Activated CD8-positive, alpha-beta T cell treated with anti-CD3 and anti-CD28 coated beads, Interleukin-2, amount 10 ng/mL, durations not matched to agents 7 days and 5 days (primary cell): ENCODE data around the gene DUSP5. TPM values are rescaled to one million over a fixed set of nuclear protein-coding genes. Genes with fewer than 3 reads are reported as not detected.

ENCODE experiments used
- ATAC-seq: fragments of 150-1000 bp; cut with Tn5 transposase; one replicate; pipeline ENCODE4 v1.10.0; 2021; ENCODE audit warnings: moderate library complexity
- CTCF ChIA-PET: fragments of 350-600 bp; sonication (Branson Sonifier 250); formaldehyde crosslinking; loops from one replicate; lab custom pipeline; 2021; ENCODE audit warnings: antibody characterized with exemption; lab: Charles Lee
- POLR2A ChIA-PET: fragments of 350-600 bp; sonication (Branson Sonifier 250); formaldehyde crosslinking; loops from one replicate; lab custom pipeline; 2021; ENCODE audit warnings: antibody characterized with exemption; lab: Charles Lee
- DNase-seq: peaks from one replicate; pipeline ENCODE4 v3.0.0-alpha.2; 2020
- H3K27ac Mint-ChIP-seq: one replicate; pipeline ENCODE4 v1.8.0; 2021; ENCODE audit warnings: mild to moderate bottlenecking, mixed read lengths
- H3K27me3 Mint-ChIP-seq: one replicate; pipeline ENCODE4 v1.8.0; 2021; ENCODE audit warnings: low read depth, mixed read lengths
- H3K36me3 Mint-ChIP-seq: one replicate; pipeline ENCODE4 v1.8.0; 2021; ENCODE audit warnings: low read depth, mixed read lengths
- H3K4me1 Mint-ChIP-seq: one replicate; pipeline ENCODE4 v1.8.0; 2021; ENCODE audit warnings: low read depth, mixed read lengths
- H3K4me3 Mint-ChIP-seq: one replicate; pipeline ENCODE4 v1.8.0; 2021; ENCODE audit warnings: mild to moderate bottlenecking, mixed read lengths
- H3K9me3 Mint-ChIP-seq: one replicate; pipeline ENCODE4 v1.8.0; 2022; ENCODE audit warnings: mixed read lengths; ENCODE audit not compliant: insufficient read depth
- total RNA-seq, 2 experiments: library from RNA; stranded (reverse); gene quantifications; one replicate each; pipeline ENCODE4 v1.2.3, GENCODE V29; 2021

DUSP5 gene
- total RNA-seq, 2 experiments from 2014 or later: 26.8 to 27.8 TPM

- no peaks in the 10 kb centered on the region for H3K9me3 Mint-ChIP-seq
- CTCF ChIA-PET: interaction anchor here (0.5 to 7.3 kb wide), 12 partner anchors 10 to 353 kb away, joined by 3 to 94 read pairs (median 5); partner anchors contain the start of genes DUSP5 and SMNDC1
- no peak overlapping the region for H3K4me3 Mint-ChIP-seq
- ATAC-seq (no peak), DNase-seq (peak; percentile 3)
- H3K36me3 Mint-ChIP-seq: no peaks in the 10 kb centered on the region
- POLR2A ChIA-PET: no interaction called here
- H3K27me3 Mint-ChIP-seq: peaks cover 34% of the 10 kb centered on the region
- no peak overlapping the region for H3K27ac Mint-ChIP-seq
- H3K4me1 Mint-ChIP-seq: peaks cover 10% of the 10 kb centered on the region
Observed at GRCh38 chr10:110549211-110549610, 51.5 kb downstream of the DUSP5 start.

DNA sequence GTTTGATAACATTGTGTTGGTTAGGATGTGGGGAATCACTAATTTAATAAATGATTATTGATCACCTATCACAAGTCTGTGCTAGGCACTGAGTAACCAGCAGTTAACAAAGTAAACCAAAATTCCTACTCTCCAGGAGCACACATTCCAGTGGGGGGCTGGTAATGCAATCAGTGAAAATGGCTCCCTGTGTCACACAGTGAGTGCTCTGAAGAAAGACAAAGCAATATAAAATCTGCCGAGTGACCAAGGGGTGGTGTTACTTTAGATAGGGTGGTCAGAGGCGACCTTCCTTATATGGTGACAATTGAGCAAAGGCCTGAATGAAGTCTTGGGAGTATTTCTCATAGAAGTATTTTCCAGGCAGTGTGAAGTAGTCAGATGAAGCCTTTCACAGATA is 56.2 kb downstream of the DUSP5 start:
- Mint-ChIP-seq H3K4me3 (no peak overlapping the region), H3K27ac (no peak overlapping the region), H3K27me3 (peaks cover 49% of the 10 kb centered on the region), H3K4me1 (peaks cover 4% of the 10 kb centered on the region), H3K9me3 (no peaks in the 10 kb centered on the region), H3K36me3 (no peaks in the 10 kb centered on the region)
- ChIA-PET CTCF (interaction anchor here (1.2 kb wide), 1 partner anchor 244 kb away, joined by 4 read pairs; no protein-coding TSS in a partner anchor), POLR2A (no interaction called here)
- DNase-seq (no peak), ATAC-seq (no peak)

GRCh38 chr10:110556296-110556695 is 58.6 kb downstream of the DUSP5 start:
- ChIA-PET POLR2A (no interaction called here), CTCF (no interaction called here)
- Mint-ChIP-seq H3K27me3 (peaks cover 50% of the 10 kb centered on the region), H3K4me1 (peaks cover 4% of the 10 kb centered on the region), H3K36me3 (no peaks in the 10 kb centered on the region), H3K4me3 (no peak overlapping the region), H3K9me3 (no peaks in the 10 kb centered on the region), H3K27ac (no peak overlapping the region)
- ATAC-seq (no peak), DNase-seq (no peak)

DNA sequence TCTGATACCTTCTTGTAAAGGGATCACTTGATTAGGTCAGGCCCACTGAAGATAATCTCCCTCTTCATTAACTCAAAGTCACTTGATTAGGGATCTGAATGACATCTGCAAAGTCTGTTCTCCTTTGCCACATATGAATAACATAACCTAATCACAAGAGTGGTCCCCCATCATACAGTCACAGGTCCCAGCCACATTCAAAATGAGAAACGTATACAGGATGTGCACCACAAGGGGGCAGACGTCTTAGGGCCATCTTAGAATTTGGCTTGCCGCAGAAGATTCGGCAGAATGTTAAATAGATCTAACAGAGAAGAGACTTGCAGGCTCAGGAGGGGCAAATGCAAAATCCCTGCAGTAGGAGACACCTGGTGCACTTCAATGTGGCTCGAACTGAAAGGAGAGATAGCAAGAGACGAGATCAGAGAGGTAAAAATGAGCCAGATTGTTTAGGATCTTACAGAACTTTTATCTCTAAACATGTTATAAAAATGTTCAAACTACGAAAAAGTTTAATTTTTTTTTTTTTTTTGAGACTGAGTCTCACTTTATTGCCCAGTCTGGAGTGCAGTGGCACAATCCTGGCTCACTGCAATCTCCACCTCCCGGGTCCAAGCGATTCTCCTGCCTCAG is 59.4 kb downstream of the DUSP5 start:
- POLR2A ChIA-PET: no interaction called here
- no peak overlapping the region for H3K4me3 Mint-ChIP-seq

DNA sequence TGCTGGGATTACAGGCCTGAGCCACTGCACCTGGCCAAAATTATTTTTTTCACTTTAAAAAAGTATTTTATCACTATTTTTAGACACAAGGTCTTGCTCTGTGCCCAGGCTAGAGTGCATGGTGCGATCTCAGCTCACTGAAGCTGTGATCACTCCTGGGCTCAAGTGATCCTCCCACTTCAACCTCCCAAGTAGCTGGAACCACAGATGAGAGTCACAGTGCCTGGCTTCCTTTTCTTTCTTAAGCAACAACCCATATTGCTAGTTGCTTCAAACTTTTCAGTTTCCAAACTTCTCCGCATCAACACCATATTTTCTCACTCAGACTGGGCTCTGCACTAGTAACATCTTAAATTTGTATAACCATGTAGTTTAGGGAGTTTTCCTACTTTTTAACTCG is 60.3 kb downstream of the DUSP5 start:
- CTCF ChIA-PET: interaction anchor here (0.6 to 3.5 kb wide), 12 partner anchors 7 to 253 kb away, joined by 3 to 13 read pairs (median 4); partner anchors contain the start of gene SMNDC1
- Mint-ChIP-seq H3K9me3 (no peaks in the 10 kb centered on the region), H3K36me3 (no peaks in the 10 kb centered on the region), H3K27ac (no peak overlapping the region), H3K27me3 (peaks cover 41% of the 10 kb centered on the region), H3K4me1 (peaks cover 4% of the 10 kb centered on the region), H3K4me3 (no peak overlapping the region)
- ATAC-seq (no peak), DNase-seq (no peak)
- POLR2A ChIA-PET: interaction anchor here (1.2 kb wide), 1 partner anchor 16 kb away, joined by 3 read pairs; no protein-coding TSS in a partner anchor

More for the DNA sequence above, 59.4 kb downstream of the DUSP5 start:
- DNase-seq (peak; percentile 83), ATAC-seq (peak; percentile 95)
- Mint-ChIP-seq H3K4me1 (peaks cover 4% of the 10 kb centered on the region), H3K27me3 (peaks cover 44% of the 10 kb centered on the region), H3K36me3 (no peaks in the 10 kb centered on the region), H3K9me3 (no peaks in the 10 kb centered on the region), H3K27ac (no peak overlapping the region)
- CTCF ChIA-PET: interaction anchor here (0.6 to 3.5 kb wide), 9 partner anchors 8 to 230 kb away, joined by 3 to 13 read pairs (median 3); no protein-coding TSS in a partner anchor

- Mint-ChIP-seq H3K27ac (no peak overlapping the region), H3K27me3 (peaks cover 46% of the 10 kb centered on the region), H3K36me3 (no peaks in the 10 kb centered on the region), H3K4me3 (no peak overlapping the region), H3K9me3 (no peaks in the 10 kb centered on the region), H3K4me1 (peaks cover 4% of the 10 kb centered on the region)
- ChIA-PET POLR2A (interaction anchor here (0.7 kb wide), 1 partner anchor 14 kb away, joined by 3 read pairs; no protein-coding TSS in a partner anchor), CTCF (interaction anchor here (0.8 to 3.5 kb wide), 8 partner anchors 11 to 254 kb away, joined by 3 to 13 read pairs (median 3); no protein-coding TSS in a partner anchor)
- ATAC-seq: no peak
- DNase-seq: no peak
Observed at GRCh38 chr10:110560012-110560411, 62.3 kb downstream of the DUSP5 start.

Other genes with a start within 250 kb of the DUSP5 start
- 10 to 100 TPM; 37.5 to 37.8 TPM for gene SMNDC1, start 193.0 kb upstream of the DUSP5 start, total RNA-seq
- 10 to 100 TPM; 75.6 to 82.2 TPM for gene SMC3, start 69.8 kb downstream of the DUSP5 start, total RNA-seq
- gene RBM20, start 146.4 kb downstream of the DUSP5 start, total RNA-seq: under 1 TPM in 1 of 2 experiments, not detected in 1; 0.03 TPM